ENCODE data around the gene SLC35G3.

The SLC35G3 gene

GRCh38 chr17:35238821-35239220 lies 44.6 kb upstream of the SLC35G3 start:
- no peak for ATAC-seq
- TF ChIP-seq ZNF565 (CRISPR knock-in tag; conservative IDR thresholded peaks at IDR 0.05; ENCODE audit: low read depth) = no peak
- TF ChIP-seq TOX (CRISPR knock-in tag; IDR thresholded peaks at IDR 0.05; ENCODE audit: borderline replicate concordance) = no peak
- no peak for TF ChIP-seq ISL1 (CRISPR knock-in tag; IDR thresholded peaks at IDR 0.05)
- no peak for TF ChIP-seq TCF4 (CRISPR knock-in tag; IDR thresholded peaks at IDR 0.05; ENCODE audit: borderline replicate concordance)
- no peak for TF ChIP-seq SNAI2 (CRISPR knock-in tag; IDR thresholded peaks at IDR 0.05)
- TF ChIP-seq PPARA (CRISPR knock-in tag; IDR thresholded peaks at IDR 0.05; ENCODE audit: borderline replicate concordance) = no peak
- TF ChIP-seq POU6F1 (CRISPR knock-in tag; IDR thresholded peaks at IDR 0.05; ENCODE audit: borderline replicate concordance, low read depth) = no peak
- no peak for TF ChIP-seq CREB5 (CRISPR knock-in tag; IDR thresholded peaks at IDR 0.05; ENCODE audit: low read depth)
- no peak for TF ChIP-seq ZFP3 (CRISPR knock-in tag; IDR thresholded peaks at IDR 0.05)
- TF ChIP-seq ZC3H10 (CRISPR knock-in tag; IDR thresholded peaks at IDR 0.05) = no peak
- no peak for TF ChIP-seq ZFP30 (CRISPR knock-in tag; IDR thresholded peaks at IDR 0.05)
- TF ChIP-seq ESRRG (CRISPR knock-in tag; IDR thresholded peaks at IDR 0.05) = no peak
- TF ChIP-seq ARNTL (CRISPR knock-in tag; IDR thresholded peaks at IDR 0.05; ENCODE audit: borderline replicate concordance, low read depth) = no peak
- TF ChIP-seq BACH2 (CRISPR knock-in tag; IDR thresholded peaks at IDR 0.05; ENCODE audit: borderline replicate concordance) = no peak
- no peak for TF ChIP-seq PATZ1 (CRISPR knock-in tag; IDR thresholded peaks at IDR 0.05; ENCODE audit: borderline replicate concordance)
- TF ChIP-seq RARB (CRISPR knock-in tag; IDR thresholded peaks at IDR 0.05) = no peak
- no peak for TF ChIP-seq CSDC2 (CRISPR knock-in tag; IDR thresholded peaks at IDR 0.05)

GRCh38 chr17:35236821-35237220 lies 42.6 kb upstream of the SLC35G3 start:
- ATAC-seq = no peak
- no peak for TF ChIP-seq TSHZ2 (CRISPR knock-in tag; IDR thresholded peaks at IDR 0.05)
- no peak for TF ChIP-seq POU6F1 (CRISPR knock-in tag; IDR thresholded peaks at IDR 0.05; ENCODE audit: borderline replicate concordance, low read depth)
- TF ChIP-seq ZC3H10 (CRISPR knock-in tag; IDR thresholded peaks at IDR 0.05) = no peak
- no peak for TF ChIP-seq OSR1 (CRISPR knock-in tag; IDR thresholded peaks at IDR 0.05)
- no peak for TF ChIP-seq CSDC2 (CRISPR knock-in tag; IDR thresholded peaks at IDR 0.05)
- no peak for TF ChIP-seq ZFP3 (CRISPR knock-in tag; IDR thresholded peaks at IDR 0.05)
- TF ChIP-seq ZNF8 (CRISPR knock-in tag; IDR thresholded peaks at IDR 0.05) = no peak
- TF ChIP-seq ESRRG (CRISPR knock-in tag; IDR thresholded peaks at IDR 0.05) = no peak
- TF ChIP-seq CREB5 (CRISPR knock-in tag; IDR thresholded peaks at IDR 0.05; ENCODE audit: low read depth) = no peak
- TF ChIP-seq RARB (CRISPR knock-in tag; IDR thresholded peaks at IDR 0.05) = no peak
- TF ChIP-seq TCF4 (CRISPR knock-in tag; IDR thresholded peaks at IDR 0.05; ENCODE audit: borderline replicate concordance) = no peak
- TF ChIP-seq TOX (CRISPR knock-in tag; IDR thresholded peaks at IDR 0.05; ENCODE audit: borderline replicate concordance) = no peak
- no peak for TF ChIP-seq BACH2 (CRISPR knock-in tag; IDR thresholded peaks at IDR 0.05; ENCODE audit: borderline replicate concordance)
- TF ChIP-seq GLIS3 (CRISPR knock-in tag; IDR thresholded peaks at IDR 0.05) = no peak
- TF ChIP-seq PATZ1 (CRISPR knock-in tag; IDR thresholded peaks at IDR 0.05; ENCODE audit: borderline replicate concordance) = no peak
- TF ChIP-seq SNAI2 (CRISPR knock-in tag; IDR thresholded peaks at IDR 0.05) = no peak
- TF ChIP-seq ZNF565 (CRISPR knock-in tag; conservative IDR thresholded peaks at IDR 0.05; ENCODE audit: low read depth) = no peak
- no peak for TF ChIP-seq CSRNP3 (CRISPR knock-in tag; IDR thresholded peaks at IDR 0.05)
- TF ChIP-seq ARNTL (CRISPR knock-in tag; IDR thresholded peaks at IDR 0.05; ENCODE audit: borderline replicate concordance, low read depth) = no peak
- no peak for TF ChIP-seq ZFP30 (CRISPR knock-in tag; IDR thresholded peaks at IDR 0.05)
